ENCODE results near the gene MAP6. TPM values are rescaled to one million over a fixed set of nuclear protein-coding genes. Genes with fewer than 3 reads are reported as not detected.

Gene MAP6
- total RNA-seq, 1 donor from 2014 or later = not detected

GRCh38 chr11:75654314-75654713 lies 14.5 kb downstream of the MAP6 start:
- Histone ChIP-seq H3K36me3 (ENCODE audit: control insufficient read depth, insufficient read depth, low read length) (no peaks in the 10 kb centered on the region), H3K4me3 (ENCODE audit: low read depth, low read length) (no peak overlapping the region), H3K27me3 (ENCODE audit: control insufficient read depth, insufficient read depth, low read length) (no peaks in the 10 kb centered on the region)
- DNase-seq (ENCODE audit: low read depth) (peak; percentile 91), FAIRE-seq (no peak)
- TF ChIP-seq, protein P1, sequence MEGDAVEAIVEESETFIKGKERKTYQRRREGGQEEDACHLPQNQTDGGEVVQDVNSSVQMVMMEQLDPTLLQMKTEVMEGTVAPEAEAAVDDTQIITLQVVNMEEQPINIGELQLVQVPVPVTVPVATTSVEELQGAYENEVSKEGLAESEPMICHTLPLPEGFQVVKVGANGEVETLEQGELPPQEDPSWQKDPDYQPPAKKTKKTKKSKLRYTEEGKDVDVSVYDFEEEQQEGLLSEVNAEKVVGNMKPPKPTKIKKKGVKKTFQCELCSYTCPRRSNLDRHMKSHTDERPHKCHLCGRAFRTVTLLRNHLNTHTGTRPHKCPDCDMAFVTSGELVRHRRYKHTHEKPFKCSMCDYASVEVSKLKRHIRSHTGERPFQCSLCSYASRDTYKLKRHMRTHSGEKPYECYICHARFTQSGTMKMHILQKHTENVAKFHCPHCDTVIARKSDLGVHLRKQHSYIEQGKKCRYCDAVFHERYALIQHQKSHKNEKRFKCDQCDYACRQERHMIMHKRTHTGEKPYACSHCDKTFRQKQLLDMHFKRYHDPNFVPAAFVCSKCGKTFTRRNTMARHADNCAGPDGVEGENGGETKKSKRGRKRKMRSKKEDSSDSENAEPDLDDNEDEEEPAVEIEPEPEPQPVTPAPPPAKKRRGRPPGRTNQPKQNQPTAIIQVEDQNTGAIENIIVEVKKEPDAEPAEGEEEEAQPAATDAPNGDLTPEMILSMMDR (IDR thresholded peaks at IDR 0.05; ENCODE audit: insufficient read depth, low read length, severe bottlenecking) = no peak

DNA sequence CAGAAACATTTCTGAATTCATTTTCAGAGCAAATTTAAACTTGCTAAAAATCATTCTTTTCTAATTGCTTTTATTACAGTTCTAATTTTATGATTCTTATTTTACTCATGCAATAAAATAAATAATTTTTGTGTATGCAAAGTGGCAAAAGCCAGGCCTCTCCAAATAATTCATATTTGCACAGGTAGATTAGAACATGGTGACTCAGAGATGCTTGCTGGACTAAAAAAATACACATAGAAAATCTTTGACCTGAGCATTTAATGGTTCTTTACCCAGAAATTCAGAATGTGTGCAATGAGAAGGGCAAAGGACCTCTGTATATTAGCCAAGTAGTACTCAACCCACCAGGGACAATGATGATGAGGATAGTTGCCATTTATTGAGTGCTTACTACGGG lies 15.3 kb downstream of the MAP6 start:
- FAIRE-seq = no peak
- H3K27me3 ChIP-seq (ENCODE audit: control insufficient read depth, insufficient read depth, low read length) = no peaks in the 10 kb centered on the region
- H3K4me3 ChIP-seq (ENCODE audit: low read depth, low read length) = no peak overlapping the region
- H3K36me3 ChIP-seq (ENCODE audit: control insufficient read depth, insufficient read depth, low read length) = no peaks in the 10 kb centered on the region
- TF ChIP-seq, protein P1 (IDR thresholded peaks at IDR 0.05; ENCODE audit: insufficient read depth, low read length, severe bottlenecking) = no peak
- DNase-seq (ENCODE audit: low read depth) = peak; percentile 27

- no peaks in the 10 kb centered on the region for H3K27me3 ChIP-seq (ENCODE audit: control insufficient read depth, insufficient read depth, low read length)
- H3K36me3 ChIP-seq (ENCODE audit: control insufficient read depth, insufficient read depth, low read length) = no peaks in the 10 kb centered on the region
- DNase-seq (ENCODE audit: low read depth) = no peak
- no peak for FAIRE-seq
- TF ChIP-seq, protein P1 (IDR thresholded peaks at IDR 0.05; ENCODE audit: insufficient read depth, low read length, severe bottlenecking) = no peak
- no peak overlapping the region for H3K4me3 ChIP-seq (ENCODE audit: low read depth, low read length)
These were observed 15.9 kb downstream of the MAP6 start for GRCh38 chr11:75652936-75653335.

DNA sequence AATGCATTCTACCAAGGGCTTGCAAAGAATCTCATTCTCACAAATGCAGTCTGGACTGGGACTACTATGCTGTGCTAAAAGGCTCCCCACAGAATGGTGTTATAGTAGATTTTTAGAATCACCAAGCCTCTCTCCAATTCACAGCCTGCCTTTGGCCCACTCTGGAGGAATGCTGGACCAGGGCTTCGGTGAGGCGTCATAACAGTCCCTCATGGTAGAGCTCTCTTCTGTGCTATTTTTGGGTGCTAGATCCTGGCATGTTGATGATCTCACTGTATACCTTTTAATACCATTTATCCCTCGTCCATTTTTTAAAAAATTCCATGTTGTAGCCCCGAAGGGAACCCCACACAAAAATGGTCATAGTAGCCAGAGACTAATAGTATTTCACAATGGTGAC lies 17.6 kb downstream of the MAP6 start:
- no peaks in the 10 kb centered on the region for H3K36me3 ChIP-seq (ENCODE audit: control insufficient read depth, insufficient read depth, low read length)
- no peak overlapping the region for H3K4me3 ChIP-seq (ENCODE audit: low read depth, low read length)
- no peak for FAIRE-seq
- TF ChIP-seq, protein P1 (IDR thresholded peaks at IDR 0.05; ENCODE audit: insufficient read depth, low read length, severe bottlenecking) = no peak
- DNase-seq (ENCODE audit: low read depth) = no peak
- H3K27me3 ChIP-seq (ENCODE audit: control insufficient read depth, insufficient read depth, low read length) = no peaks in the 10 kb centered on the region

DNA sequence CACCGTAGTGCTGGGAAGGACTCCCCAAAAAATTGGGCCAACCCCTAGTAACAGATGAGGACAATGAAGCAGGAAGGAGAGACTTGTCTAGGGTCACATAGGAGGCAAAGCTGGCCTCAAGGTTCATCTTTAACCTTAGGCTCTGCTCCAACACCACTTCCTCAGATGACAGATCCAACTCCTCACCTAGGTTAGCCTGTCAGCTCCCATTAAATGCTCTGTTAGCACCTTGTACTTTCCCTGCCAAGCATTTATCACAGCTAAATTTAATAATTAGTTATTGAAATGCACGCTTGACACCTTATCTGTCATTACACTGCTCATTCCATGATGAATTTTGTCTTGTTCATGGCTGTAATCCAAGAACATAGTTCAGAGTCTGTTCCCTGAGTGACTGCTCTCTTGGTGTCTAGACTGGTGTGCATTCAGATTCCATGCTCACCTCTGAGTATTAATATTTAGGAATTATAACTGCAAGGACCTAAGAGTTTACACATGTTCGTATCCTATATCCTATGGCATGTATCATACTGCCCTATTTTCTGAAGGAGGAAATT lies 18.6 kb downstream of the MAP6 start:
- TF ChIP-seq, protein P1 (IDR thresholded peaks at IDR 0.05; ENCODE audit: insufficient read depth, low read length, severe bottlenecking) = no peak
- DNase-seq (ENCODE audit: low read depth) = no peak

DNA sequence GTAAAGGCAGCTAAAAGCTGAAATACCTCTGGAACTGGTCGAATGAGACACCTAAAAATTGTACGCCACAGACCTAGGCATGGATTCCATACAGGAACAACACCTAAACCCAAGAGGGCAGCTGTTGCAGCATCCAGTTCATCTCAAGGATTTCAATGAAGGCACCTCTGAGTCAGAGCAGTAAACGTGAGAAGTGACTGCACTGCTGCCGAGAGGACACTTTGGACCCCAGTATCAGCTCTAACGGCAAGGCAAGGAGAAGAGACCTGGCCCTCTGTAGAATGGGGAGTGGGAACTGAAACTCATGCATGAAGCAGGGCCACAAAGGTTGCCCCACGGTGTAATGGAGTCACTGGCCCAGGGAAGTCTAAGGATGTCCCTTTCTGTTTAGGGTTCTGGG lies 23.9 kb downstream of the MAP6 start:
- Histone ChIP-seq H3K27me3 (ENCODE audit: control insufficient read depth, insufficient read depth, low read length) (no peaks in the 10 kb centered on the region), H3K36me3 (ENCODE audit: control insufficient read depth, insufficient read depth, low read length) (no peaks in the 10 kb centered on the region), H3K4me3 (ENCODE audit: low read depth, low read length) (no peak overlapping the region)
- DNase-seq (ENCODE audit: low read depth) (no peak), FAIRE-seq (no peak)
- TF ChIP-seq, protein P1 (IDR thresholded peaks at IDR 0.05; ENCODE audit: insufficient read depth, low read length, severe bottlenecking) = no peak

More for the DNA sequence above, 18.6 kb downstream of the MAP6 start:
- Histone ChIP-seq H3K27me3 (ENCODE audit: control insufficient read depth, insufficient read depth, low read length) (no peaks in the 10 kb centered on the region), H3K36me3 (ENCODE audit: control insufficient read depth, insufficient read depth, low read length) (no peaks in the 10 kb centered on the region), H3K4me3 (ENCODE audit: low read depth, low read length) (no peak overlapping the region)
- no peak for FAIRE-seq
